Measurements from ENCODE around the gene EIF2A.
"Not testable (repeated sequence)": the region's sequence is repeated elsewhere in the genome, so short reads cannot be mapped to it uniquely, and the experiment has no call there.

The EIF2A gene

GRCh38 chr3:150602426-150603152, 56.0 kb downstream of the EIF2A start:
- DNase-seq (ENCODE audit: low spot score), result no peak

- peak; percentile 97 for DNase-seq (ENCODE audit: low spot score)
Observed at GRCh38 chr3:150603153-150603979, 56.8 kb downstream of the EIF2A start, which contains the start of gene SELENOT. Gene SELENOT, plus strand, starts transcription at chr3:150603321. Its CDS starts 42 bp downstream, at chr3:150603363.

GRCh38 chr3:150603980-150604319, 57.4 kb downstream of the EIF2A start:
- peak; percentile 41 for DNase-seq (ENCODE audit: low spot score)

DNA sequence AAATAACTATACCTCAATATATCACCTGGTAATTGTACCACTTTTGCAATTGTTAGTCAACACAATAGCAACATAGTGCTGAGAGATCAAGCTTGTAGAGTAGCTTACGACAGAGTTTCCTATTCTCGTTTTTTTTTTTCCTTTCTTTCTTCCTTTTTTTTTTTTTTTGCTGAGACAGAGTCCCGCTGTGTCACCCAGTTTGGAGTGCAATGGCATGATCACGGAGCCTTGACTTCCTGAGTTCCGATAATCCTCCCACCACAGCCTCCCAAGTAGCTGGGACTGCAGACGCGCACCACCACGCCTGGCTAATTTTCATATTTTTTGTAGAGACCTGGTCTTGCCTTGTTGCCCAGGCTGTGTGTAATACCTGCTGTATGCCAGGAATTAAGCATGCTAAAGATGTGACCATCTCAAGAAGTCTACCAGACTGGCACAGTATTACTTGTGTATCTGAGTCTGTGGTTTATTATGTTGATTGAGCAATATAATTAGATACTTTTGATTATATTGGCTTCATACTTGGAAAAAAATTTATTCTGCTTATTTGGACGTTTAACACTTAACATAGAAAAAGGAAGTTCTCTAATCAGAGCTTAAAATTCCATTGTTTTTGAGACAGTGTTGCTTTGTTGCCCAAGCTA, 59.5 kb downstream of the EIF2A start:
- DNase-seq (ENCODE audit: low spot score), result peak; percentile 18

DNA sequence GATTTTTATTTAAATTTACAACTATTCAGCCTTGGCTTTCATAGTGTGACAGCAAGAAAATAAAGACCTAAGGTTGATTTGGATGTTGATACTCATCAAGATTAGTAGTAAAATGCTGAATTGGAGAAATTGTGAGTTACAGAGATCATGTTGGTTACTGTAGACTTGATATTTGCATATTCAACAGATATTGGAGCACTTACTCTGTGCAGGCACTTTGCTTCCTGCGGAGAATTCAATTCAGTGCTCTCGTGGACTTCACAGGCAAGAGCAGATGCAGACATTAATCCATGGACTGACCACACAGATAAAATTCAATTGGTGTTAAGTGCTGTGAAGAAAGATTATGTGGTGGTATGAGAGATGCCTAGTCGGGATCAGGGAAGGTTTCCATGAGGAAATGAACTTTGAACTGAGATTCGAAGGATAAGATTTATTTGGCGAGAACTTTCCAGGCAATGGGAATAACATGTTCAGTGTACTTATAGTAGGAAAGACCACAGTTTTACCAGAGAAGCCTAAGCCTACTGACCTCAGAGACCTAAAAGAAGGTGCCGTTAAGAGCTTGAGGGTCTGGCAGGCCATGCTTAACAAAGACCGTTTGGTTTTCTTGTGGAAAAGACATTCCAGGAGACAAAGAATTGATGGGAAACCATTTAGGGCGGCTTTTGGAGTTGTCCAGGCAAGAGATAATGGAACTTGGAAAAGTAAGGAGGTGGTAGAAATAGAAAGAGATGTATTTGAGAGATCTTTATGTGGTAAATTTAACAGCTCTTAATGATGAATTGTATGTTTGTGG, 60.9 kb downstream of the EIF2A start:
- no peak for DNase-seq (ENCODE audit: low spot score)

GRCh38 chr3:150609988-150610387, 63.4 kb downstream of the EIF2A start:
- no peak for DNase-seq (ENCODE audit: low spot score)

DNA sequence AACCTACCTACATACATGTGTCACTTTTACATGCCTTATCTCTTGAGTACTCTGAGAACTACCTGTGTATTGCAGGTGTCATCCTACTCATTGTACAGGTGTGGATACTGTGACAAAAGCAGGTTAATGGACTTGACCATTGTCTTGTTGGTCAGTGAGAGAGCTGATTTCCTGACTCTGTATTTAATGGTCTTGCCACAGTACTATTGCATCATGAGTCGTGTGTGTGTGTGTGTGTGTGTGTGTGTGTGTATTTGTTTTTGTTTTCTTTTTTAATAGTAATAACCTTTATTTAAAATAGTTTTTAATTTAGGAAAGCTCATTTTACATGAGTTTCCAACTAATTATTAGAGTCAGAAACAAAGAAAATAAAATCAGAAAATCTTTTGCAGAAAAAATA, 64.2 kb downstream of the EIF2A start:
- no peak for DNase-seq (ENCODE audit: low spot score)

DNA sequence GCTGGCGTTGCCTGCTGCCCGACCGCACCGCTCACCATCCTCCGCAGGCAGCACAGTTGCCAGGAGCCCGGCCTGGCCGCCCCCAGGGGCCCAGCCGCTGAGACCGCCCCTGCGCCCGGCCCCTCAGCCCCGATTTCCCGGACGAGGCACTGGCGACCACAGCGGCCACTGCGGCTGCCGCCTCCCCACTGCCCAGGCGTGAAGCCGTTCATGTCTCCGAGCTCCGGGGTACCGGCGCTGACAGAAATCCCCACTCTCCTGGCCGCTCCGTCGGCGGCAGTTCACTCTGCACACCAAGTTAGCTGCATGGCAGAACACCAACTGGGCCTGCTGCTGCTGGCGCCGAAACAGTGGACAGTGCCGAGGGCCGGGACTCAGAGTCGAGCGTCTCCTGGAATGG, 65.1 kb downstream of the EIF2A start:
- no peak for DNase-seq (ENCODE audit: low spot score)

DNA sequence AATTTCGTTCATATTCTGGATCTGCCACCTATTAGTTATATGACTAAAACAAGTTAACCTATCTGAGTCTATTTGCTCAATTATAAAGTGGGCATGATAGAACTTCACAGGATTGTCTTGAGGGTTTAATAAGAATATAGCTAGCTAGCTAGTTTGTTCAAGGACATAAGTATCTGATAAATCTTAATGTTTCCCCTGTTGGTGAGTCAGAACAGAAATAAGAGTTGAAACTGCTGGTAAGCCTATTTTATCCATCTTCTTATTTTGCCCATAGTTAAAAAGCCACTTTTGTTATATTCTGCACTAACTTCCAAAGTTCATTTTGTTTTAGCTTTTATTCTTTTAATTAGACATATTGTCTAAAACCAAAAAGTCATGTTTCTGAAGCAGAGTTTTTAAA, 65.9 kb downstream of the EIF2A start:
- no peak for DNase-seq (ENCODE audit: low spot score)

DNA sequence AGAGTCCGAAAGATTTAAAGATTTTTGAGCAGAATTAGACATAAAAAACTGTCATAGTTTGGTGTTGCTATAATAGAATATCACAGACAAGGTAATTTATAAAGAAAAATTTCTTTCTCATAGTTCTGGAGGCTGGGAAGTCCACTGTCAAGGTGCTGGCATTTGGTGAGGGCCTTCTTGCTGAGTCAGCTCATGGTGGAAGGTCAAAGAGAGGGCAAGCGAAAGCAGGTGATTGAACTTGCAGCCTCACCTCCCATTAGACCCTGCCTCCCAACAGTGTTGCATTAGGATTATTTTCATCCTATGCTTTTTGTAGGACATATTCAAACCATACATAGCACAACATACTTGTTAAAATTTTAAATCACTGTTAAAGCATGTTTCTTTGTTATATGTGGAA, 66.4 kb downstream of the EIF2A start:
- DNase-seq (ENCODE audit: low spot score), result no peak

GRCh38 chr3:150613709-150614480, 67.3 kb downstream of the EIF2A start:
- DNase-seq (ENCODE audit: low spot score), result no peak

DNA sequence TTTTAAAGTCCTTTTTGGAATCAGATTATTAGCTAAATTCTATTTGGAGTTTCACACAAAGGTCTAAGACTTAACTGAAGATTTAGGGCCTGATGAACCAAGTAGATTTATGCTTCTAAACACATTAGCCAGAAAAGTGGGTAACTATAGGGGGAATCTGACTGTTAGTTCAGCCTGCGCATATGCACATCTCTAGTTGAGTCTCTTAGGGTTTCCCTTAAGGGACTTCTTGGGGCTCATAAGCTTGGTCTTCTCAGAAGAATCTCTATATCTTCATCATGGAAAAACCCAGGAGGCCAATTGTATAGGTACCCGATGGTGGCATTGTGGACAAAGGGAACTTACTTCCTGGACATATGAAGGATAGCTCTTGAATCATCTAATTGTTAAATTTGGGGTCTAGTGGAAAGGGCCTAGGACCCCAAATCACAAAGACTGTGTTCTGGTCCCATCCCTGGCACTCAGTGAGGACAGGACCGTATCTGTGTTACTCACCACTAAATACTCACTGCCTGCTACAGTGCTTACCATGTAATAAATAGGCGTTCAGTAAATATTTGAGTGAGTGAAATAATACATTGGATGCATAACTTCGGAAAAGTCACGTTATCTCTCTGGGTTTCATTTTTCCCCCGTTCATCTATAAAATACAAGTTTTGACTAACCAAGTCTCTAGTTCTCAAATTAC, 73.6 kb downstream of the EIF2A start:
- DNase-seq (ENCODE audit: low spot score), result no peak

- DNase-seq (ENCODE audit: low spot score), result not testable (repeated sequence)
Observed at GRCh38 chr3:150622955-150623354, 76.4 kb downstream of the EIF2A start.

- DNase-seq (ENCODE audit: low spot score), result no peak
Observed at GRCh38 chr3:150623945-150624344, 77.4 kb downstream of the EIF2A start.

- DNase-seq (ENCODE audit: low spot score), result no peak
Observed at GRCh38 chr3:150626148-150626930, 79.8 kb downstream of the EIF2A start.

- DNase-seq (ENCODE audit: low spot score), result no peak
Observed at GRCh38 chr3:150627557-150627956, 81.0 kb downstream of the EIF2A start.

GRCh38 chr3:150631515-150632221, 85.1 kb downstream of the EIF2A start:
- DNase-seq (ENCODE audit: low spot score), result no peak

GRCh38 chr3:150635076-150635475, 88.5 kb downstream of the EIF2A start:
- DNase-seq (ENCODE audit: low spot score), result no peak

DNA sequence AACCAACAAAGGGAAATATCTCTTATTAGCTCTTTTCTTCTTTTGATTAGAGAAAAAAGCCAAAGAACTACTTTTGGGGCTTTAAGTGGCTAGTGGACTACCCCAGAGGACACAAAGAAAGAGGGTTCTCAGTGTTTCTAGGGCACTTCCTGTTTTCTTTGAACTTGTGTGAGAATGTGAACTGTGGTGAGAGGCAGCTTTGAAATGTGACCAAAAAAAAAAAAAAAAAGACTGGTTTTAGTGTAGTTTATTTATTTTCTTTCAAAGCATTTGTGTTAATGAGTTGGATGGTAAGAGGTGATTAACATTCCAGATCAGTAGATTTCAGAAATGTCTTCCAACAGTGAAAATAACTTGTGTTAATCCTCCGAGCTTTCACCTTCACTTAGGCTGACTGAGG, 88.9 kb downstream of the EIF2A start:
- DNase-seq (ENCODE audit: low spot score), result no peak

All from pons (tissue), 1 donor.